Uterus (tissue), 2 donors: ENCODE measurements around the gene SMG9.

Experiments
- CTCF ChIP-seq, 4 experiments: fragments of 200-600 bp in 2 of 4; fragments of 450-650 bp in 2 of 4; sonication (generic) in 2 of 4; IDR thresholded peaks; one replicate each; pipeline ENCODE4 v1.5.1; 2016 to 2019; ENCODE audit warnings: antibody characterized with exemption in 4 of 4, mild to moderate bottlenecking in 2 of 4, moderate library complexity in 1 of 4
- POLR2A ChIP-seq, 2 donors: fragments of 450-650 bp; IDR thresholded peaks; one replicate each; pipeline ENCODE4 v1.6.1; 2016; ENCODE audit warnings: antibody characterized with exemption in 2 of 2, mild to moderate bottlenecking in 1 of 2, moderate library complexity in 1 of 2

GRCh38 chr19:43759515-43759914, 4.8 kb upstream of the SMG9 start:
- TF ChIP-seq CTCF (IDR thresholded peaks at IDR 0.05) (no peak), POLR2A (IDR thresholded peaks at IDR 0.05) (no peak)
